G401.6 (cell line): ENCODE data around the gene GSTM3.
A peak's percentile ranks its signal among the peaks of the same experiment; 100 is the strongest.
"Not testable (repeated sequence)": the region's sequence is repeated elsewhere in the genome, so short reads cannot be mapped to it uniquely, and the experiment has no call there.

Source experiments
- FAIRE-seq: peaks from 2 replicates; lab custom pipeline; 2012; peaks lifted over from hg19 to GRCh38; lab: Jason Lieb, UNC

The GSTM3 gene

DNA sequence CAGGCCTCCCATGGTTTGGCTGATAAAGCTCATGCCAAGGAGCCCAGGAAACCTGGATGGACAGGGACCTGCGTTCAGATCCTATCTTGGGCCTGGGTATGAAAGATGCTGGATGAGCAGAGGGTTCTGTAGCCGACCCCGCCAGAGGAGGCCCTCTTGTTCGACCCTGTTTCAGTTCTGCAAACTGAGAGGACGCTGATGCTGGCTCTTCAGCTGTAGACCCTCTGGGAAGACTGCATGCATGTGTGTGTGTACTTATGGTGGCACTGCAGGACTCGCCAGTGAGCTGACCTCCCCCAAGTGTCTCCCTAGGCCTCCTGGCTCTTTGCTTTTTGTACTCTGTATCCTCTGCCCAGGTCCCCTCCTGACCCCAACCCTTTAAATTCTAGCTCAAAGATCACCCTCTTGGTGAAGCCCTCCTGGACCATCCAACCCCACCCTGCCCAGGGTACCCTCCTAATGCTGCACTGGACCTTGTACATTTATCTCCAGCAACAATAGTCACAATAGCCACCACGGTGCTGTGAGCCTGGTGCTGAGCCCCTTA is 21.3 kb upstream of the GSTM3 start:
- FAIRE-seq, result no peak

DNA sequence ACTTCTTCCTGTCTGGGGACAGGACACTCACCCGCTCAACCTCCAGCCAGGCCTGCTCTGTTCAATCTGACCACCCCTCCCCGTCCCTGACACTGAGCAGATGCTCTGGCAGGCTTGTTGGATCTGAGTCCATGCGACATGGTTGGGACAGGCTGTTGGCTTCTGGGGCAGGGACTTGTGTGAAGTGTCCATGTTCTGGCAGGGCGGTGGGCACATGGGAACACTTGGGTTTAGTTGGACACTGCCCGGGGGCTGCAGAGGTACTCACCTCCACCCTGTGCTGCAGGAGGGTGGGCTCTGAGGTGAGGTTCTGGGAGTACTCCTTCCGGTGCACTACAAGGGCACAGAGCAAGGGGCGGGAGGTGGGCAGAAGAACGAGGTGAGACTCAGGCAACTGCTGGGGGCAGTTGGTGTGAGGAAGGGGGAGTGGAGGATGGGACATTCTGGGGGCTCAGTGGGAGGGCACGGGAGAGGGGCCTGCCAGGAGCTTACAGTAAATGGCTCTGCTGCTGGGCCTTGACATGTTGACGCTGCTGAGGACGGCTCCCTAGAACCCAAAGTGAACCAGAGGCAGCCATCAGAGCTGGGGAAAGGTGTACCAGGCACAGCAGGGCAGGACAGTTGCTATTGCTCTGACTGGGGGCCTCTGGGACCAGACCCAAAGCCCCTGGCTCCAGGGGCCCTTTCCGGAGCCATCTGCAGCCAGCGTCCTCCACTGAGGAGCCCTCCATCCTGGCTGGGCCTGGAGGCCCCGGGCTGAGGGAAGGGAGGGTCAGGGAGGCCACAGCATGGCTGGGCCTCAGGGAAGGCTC is 20.6 kb upstream of the GSTM3 start:
- FAIRE-seq, result no peak

- no peak for FAIRE-seq
Observed at GRCh38 chr1:109760581-109761226, 19.9 kb upstream of the GSTM3 start.

DNA sequence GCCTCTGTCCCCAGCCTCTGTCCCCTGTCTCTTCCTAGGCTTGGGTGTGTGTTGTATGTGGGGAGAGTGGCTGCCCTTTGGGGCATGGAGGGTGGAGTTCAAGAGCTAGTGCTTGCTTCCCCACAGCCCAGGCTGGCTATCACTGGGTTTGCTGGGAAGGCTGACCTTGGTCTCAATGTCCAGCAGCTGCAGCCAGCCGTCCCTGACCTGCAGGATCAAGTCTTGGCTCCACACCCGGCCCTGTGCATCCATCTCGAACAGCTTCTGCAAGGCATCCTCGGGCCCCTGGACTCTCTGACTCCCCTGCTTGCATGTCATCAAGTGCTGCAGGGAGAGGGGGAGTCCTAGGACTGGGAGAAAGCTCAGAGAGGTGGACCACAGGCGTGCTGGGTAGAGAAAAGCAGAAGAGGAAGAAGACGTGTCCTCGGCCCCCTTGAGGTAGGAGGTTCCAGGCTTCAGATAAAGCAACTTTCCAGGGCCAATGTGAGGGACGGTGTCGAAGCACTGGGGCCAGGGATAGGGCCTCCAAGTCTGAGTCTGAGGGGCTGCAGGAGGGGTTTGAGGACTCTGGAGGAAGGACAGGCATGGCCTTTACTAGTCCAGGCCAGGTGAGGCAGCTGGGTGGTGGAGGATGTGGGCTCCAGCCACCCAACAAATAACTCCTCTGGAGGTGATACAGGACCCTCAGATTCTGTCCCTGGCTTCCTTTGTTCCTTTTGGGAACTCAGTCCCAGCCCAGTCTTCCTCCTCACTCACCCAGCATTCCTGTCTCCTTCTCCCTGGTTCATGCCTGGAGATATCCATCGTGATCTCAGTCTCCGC is 18.9 kb upstream of the GSTM3 start:
- no peak for FAIRE-seq

- no peak for FAIRE-seq
Observed at GRCh38 chr1:109757936-109758786, 17.3 kb upstream of the GSTM3 start.

DNA sequence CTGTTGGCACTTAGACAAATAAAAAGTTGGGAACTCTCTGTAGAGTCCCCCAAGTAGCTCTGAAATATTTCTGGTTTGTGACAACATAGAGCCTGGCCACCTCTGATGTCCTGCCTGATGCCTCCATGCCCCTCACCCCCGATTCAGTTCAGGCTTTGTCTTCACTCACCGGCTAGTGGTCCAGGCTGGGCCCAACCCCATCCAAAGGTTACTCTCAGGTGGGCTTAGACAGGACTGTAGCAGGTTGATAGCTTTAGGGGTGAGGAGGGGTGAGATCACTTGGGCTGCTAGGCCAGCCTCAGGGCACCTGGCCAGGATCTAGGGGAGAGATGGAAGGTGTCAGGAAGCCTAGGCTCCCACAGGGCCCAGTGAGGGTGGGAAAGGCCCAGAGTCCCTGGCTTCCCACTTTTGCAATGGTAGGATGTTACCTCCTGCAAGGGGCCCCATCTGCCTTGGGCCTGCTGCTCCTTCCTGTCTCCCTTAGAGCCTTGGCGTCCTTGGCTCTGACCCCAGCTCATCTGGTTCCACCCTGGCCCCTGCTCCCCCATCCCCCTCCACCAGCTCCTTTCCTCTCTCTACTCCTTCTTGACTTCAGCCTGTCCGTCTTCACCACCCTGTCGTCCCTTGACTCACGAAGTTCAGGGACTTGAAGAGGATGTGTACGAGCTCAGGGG is 16.1 kb upstream of the GSTM3 start:
- FAIRE-seq, result no peak

DNA sequence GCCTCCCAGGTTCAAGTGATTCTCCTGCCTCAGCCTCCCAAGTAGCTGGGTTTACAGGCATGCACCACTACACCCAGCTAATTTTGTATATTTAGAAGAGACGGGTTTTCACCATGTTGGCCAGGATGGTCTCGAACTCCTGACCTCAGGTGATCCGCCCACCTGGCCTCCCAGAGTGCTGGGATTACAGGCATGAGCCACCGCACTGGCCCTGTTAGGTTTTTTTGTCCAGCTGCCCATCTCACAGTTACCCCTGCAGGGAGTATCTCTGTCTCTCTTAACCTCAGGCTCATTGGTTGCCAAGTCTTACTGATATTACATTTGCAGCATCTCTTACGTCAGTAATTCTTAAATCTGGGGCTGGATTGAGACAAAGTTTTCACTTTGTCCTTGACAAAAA is 15.5 kb upstream of the GSTM3 start:
- FAIRE-seq, result not testable (repeated sequence)

GRCh38 chr1:109754738-109755137 is 13.9 kb upstream of the GSTM3 start:
- FAIRE-seq, result no peak

GRCh38 chr1:109751531-109752260 is 10.9 kb upstream of the GSTM3 start:
- FAIRE-seq, result no peak

- no peak for FAIRE-seq
Observed at GRCh38 chr1:109750920-109751319, 10.1 kb upstream of the GSTM3 start.

GRCh38 chr1:109750241-109750882 is 9.5 kb upstream of the GSTM3 start:
- FAIRE-seq, result no peak

- no peak for FAIRE-seq
Observed at GRCh38 chr1:109749221-109749620, 8.4 kb upstream of the GSTM3 start.

DNA sequence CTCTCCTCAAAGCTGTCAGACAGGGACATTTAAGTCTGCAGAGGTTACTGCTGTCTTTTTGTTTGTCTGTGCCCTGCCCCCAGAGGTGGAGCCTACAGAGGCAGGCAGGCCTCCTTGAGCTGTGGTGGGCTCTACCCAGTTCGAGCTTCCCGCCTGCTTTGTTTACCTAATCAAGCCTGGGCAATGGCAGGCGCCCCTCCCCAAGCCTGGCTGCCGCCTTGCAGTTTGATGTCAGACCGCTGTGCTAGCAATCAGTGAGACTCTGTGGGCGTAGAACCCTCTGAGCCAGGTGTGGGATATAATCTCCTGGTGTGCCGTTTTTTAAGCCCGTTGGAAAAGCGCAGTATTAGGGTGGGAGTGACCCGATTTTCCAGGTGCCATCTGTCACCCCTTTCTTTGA is 7.5 kb upstream of the GSTM3 start:
- not testable (repeated sequence) for FAIRE-seq

- no peak for FAIRE-seq
Observed at GRCh38 chr1:109739738-109740614, 862 bp downstream of the GSTM3 start.

- no peak for FAIRE-seq
Observed at GRCh38 chr1:109733236-109733870, 7.5 kb downstream of the GSTM3 start.

DNA sequence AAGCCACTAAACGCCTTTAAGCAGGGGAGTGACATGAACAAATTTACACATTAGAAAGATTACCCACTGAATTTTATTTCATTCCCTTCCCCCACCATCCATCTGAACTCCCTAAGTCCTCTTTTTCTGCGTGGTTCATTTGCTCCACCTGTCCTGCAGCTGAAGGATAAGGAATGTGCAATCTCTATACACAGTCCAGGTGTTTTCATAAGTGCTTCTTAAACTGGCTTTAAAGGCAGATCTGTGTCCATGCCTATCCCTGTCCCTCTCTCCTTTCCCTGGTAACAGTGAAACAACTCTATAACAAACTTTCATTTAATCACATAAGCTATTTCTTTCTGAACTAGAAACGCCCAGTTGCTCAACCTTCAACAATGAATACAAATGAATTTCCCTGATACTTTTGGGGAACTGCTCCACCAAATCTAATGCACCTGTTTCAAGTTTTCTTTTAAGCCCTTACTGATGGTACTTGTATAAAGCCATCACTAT is 8.4 kb downstream of the GSTM3 start:
- no peak for FAIRE-seq

GRCh38 chr1:109730666-109731065 is 10.2 kb downstream of the GSTM3 start:
- FAIRE-seq, result peak; percentile 99

DNA sequence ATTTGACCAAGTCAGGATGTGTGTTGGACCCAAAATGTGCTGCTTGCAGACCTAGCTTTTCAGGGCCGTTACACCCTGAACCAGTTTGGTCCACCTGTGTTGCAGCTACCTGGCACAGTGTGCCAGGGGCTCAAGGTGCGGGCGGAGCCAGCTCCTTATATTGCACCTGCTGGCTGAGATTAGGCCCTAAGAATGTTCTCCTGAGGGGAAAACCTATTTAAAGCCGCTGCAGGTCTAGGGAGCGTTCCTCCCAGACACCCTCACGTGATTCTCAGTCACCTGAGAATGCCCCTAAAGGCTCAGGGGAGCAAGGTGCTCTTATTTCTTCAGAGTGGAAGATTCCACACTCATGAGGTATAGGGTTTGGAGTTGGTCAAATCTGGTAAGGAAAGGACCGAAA is 12.0 kb downstream of the GSTM3 start:
- peak; percentile 98 for FAIRE-seq
